ENCODE results near the gene DCK.

Gene DCK

DNA sequence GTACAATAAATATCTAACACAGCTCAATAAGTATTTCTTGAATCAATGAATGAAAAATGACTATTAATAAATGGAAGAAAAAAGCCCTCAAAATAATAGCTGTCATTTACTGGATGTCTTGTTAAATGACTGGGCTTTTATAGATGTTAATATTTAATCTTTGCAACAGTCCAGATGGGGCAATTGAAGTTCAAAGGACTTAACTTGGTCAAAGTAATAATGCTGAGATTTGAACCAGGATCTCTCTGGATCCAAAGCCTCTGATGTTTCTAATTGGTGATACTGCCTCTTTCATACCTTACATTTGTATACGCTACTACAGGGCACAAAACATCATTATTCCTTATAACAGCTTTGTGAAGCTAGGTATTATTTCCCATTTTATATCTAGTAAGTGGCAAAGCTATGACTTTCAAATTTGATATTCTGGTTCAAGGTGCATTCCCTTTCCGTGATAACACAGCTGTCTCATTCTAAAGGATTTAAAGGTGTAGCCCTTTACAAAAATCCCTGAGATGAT lies 72.6 kb downstream of the DCK start:
- FAIRE-seq = no peak

DNA sequence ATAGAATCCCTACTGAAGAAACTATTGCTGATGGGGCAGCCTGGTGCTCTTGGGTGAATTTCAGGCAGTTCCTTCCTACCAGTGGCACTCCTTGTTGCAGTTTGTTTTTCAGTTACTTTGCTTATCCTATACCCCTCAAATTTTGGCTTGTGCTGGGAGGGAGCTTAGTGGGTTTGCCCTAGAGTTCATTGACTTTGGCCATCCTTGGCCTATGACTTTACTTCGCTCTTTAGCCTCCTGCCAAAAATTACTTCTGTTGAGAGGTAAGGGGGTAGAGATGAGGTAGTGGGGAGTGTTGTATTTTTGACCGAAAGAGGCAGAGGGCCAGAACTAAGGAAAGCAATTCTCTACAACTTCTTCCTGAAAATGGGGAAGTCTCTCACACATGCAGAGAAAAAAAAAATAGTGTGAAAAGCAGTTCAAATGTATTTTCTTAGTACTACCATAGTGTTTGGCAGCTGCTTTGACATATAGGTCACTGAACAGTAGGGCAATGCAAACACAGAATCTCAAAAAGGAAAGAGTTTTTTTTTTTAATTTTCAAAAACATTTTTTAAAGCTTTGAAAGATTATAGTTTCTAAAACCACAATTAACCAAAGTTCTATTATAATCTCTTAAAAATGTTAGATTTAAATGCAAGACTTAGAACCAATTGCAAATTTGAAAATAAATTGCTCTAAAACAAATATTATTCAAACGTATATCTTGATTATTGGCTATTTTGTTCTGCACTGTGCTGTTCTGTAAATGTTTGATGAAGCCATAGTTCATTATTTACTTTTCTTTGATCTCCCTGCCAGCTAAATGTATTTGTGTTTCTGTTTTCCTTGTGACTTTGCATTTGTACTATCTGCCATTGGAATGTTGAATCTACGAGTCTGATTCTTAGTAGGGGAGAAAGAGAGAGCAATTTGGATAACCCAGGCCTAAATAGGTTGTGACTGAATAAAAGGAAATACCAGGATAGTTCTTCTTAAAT lies 73.6 kb downstream of the DCK start:
- no peak for FAIRE-seq

DNA sequence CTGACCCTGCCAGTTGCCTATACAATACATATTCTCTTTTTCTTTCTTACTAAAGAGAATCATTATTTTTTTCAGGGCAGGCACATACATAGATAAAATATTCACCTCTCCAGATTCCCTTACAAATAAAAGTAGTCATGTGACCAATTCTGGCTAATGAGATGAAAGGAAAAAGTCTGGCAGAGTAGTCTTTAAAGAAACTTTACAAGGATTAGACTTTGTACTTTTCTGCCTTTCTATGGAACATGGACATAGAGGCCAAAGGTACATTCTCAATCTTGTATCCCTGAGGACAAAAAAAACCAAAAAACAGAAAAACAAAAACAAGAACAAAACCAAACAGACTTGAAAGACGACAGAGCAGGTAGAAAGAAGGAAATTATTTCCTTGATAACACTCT lies 75.6 kb downstream of the DCK start:
- FAIRE-seq = no peak

DNA sequence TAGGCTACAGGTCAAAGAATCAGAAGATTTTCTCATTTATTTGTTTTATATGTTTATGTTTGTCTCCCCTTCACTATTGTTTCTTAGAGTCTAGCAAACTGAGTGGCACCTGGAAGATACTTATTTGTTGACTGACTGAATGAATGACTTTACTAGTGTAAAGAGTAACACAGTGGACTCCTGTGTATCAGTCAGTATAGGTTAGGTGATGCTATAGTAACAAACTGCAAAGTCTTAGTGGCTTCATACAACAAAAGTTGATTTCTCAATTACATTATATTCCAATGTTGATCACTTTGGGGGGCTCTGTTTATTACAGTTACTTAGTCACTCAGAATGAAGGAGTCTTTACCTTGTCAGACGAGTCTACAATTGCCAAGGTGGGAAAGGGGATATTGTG lies 76.6 kb downstream of the DCK start:
- no peak for FAIRE-seq

DNA sequence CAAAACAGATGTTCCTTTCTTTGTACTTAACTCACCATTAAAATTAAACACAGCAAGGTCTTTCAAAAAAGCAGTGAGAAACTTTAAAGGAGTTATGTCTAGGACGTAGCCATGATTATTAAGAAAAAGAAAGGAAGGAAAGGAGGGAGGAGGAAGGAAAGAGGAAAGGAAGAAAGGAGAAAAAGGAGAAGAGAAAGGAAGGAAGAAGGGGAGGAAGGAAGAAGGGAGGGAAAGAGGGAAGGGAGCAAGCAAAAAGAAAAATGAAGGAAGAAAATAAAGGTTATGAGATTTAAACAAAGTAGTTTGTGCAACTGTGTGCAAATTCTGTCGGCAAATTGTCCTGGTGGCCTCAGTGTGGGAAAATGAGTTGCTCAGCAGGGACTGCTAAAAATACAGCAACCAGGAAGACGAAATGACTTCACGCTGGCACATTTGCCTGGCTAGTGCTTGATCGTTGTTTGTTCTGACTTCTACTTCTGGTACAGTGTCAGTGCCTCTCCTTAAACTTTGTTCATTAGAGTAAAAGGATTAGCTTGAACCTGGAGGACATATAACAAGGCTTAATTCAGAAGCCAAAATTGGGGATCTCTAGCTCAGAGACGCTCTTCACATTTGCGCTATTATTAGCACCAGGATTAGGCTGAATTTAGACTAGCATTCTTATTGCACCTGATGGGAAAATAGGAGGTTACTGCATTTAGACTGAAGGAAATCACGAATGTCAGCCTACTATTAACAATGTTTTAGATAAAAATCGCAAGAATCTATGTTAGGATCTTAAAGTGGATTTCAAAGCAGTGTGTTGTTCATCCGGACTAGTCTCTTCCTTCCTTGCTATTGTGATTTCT lies 81.2 kb downstream of the DCK start:
- FAIRE-seq = no peak
